Colonic mucosa (tissue), 4 donors: ENCODE measurements around the gene TRIM54. TPM values are rescaled to one million over a fixed set of nuclear protein-coding genes. Genes with fewer than 3 reads are reported as not detected.

Experiments
- DNase-seq: peaks from one replicate; pipeline ENCODE4 v3.0.0-alpha.2; 2020
- H3K27ac ChIP-seq: fragments of 200-600 bp; one replicate; pipeline ENCODE4 v1.8.0; 2021
- H3K27me3 ChIP-seq: fragments of 200-600 bp; one replicate; pipeline ENCODE4 v1.8.0; 2021
- H3K36me3 ChIP-seq: fragments of 200-600 bp; one replicate; pipeline ENCODE4 v1.8.0; 2021
- H3K4me1 ChIP-seq: fragments of 200-600 bp; one replicate; pipeline ENCODE4 v1.8.0; 2021; ENCODE audit warnings: mild to moderate bottlenecking
- H3K4me3 ChIP-seq: fragments of 200-600 bp; one replicate; pipeline ENCODE4 v1.8.0; 2021
- H3K9ac ChIP-seq, 2 donors: one replicate each; pipeline ENCODE4 v1.7.0; 2013; ENCODE audit warnings: control low read depth in 2 of 2, low read depth in 2 of 2, low read length in 2 of 2
- H3K9me3 ChIP-seq: fragments of 200-600 bp; one replicate; pipeline ENCODE4 v1.8.0; 2021
- CTCF ChIP-seq: fragments of 200-600 bp; IDR thresholded peaks from one replicate; pipeline ENCODE4 v1.8.0; 2022; ENCODE audit warnings: antibody characterized with exemption, mild to moderate bottlenecking
- intact Hi-C: fragments of 100-400 bp; cut with DNase I; formaldehyde crosslinking; loops from one replicate; pipeline ENCODE4 v1.14.1; 2022
- total RNA-seq, 2 donors: library from RNA; stranded (reverse); fragmentation: NEBNext Ultra II Directional in 1 of 2; extraction: Animal tissue kit (Norgen Biotek cat#: 25700) in 1 of 2; gene quantifications; one replicate each; pipeline ENCODE4 v1.2.1, GENCODE V29; 2021
- donor health status: healthy.
- donor health status: DM: no; HTN: no; CAD: no.
- donor health status: DM: no; HTN: no; CAD: no.

The TRIM54 gene
- total RNA-seq, 2 donors from 2014 or later, result 0.24 TPM; not detected in 1

DNA sequence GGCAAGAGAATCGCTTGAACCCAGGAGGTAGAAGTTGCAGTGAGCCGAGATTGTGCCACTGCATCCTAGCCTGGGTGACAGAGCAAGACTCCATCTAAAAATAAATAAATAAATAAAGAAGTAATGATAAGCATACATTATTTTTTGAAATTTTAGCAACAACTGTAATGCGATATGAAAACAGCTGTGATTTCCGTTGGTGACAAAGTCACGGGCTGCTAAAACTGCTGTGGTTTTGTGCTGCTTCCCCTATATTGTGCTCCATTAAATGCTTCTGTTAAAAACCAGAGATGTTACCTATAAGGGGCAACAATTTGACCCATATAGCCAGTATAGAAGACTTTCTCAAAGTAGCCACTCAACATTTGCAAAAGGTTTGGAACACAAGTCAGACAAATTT is 8.3 kb downstream of the TRIM54 start:
- Histone ChIP-seq H3K27ac (no peak overlapping the region), H3K4me1 (no peaks in the 10 kb centered on the region), H3K4me3 (no peak overlapping the region), H3K9me3 (no peaks in the 10 kb centered on the region), H3K36me3 (no peaks in the 10 kb centered on the region), H3K27me3 (no peaks in the 10 kb centered on the region), H3K9ac (no peak overlapping the region)
- intact Hi-C loops, result no loop called here
- TF ChIP-seq CTCF, result no peak
- DNase-seq, result no peak

DNA sequence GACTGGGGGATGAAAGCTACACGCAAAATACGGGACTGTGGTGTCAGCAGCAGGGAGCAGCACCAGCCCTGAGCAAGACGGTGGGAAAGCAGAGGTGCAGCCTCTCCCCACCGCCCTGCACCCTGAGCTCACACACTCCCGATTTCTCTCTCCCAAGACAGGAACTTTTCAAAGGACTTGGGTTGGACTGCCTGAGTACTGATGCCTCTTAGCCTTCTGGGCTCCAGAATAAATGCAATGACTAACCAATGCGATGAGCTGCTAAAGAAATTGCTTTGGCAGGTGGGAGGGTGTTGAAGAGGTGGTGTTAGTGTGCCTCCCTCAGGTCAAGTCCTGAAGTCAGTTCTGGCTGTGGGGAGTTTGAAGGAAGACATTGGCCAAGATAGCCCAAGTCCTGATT is 9.6 kb downstream of the TRIM54 start:
- Histone ChIP-seq H3K4me1 (no peaks in the 10 kb centered on the region), H3K9me3 (no peaks in the 10 kb centered on the region), H3K27me3 (no peaks in the 10 kb centered on the region), H3K9ac (no peak overlapping the region), H3K4me3 (no peak overlapping the region), H3K27ac (no peak overlapping the region), H3K36me3 (no peaks in the 10 kb centered on the region)
- no peak for TF ChIP-seq CTCF
- intact Hi-C loops, result no loop called here
- DNase-seq, result no peak

- intact Hi-C loops, result no loop called here
- H3K9ac ChIP-seq, result no peak overlapping the region
- no peaks in the 10 kb centered on the region for H3K9me3 ChIP-seq
- no peaks in the 10 kb centered on the region for H3K36me3 ChIP-seq
- no peaks in the 10 kb centered on the region for H3K27me3 ChIP-seq
- no peak for DNase-seq
- no peak for TF ChIP-seq CTCF
- H3K4me1 ChIP-seq, result no peaks in the 10 kb centered on the region
- no peak overlapping the region for H3K27ac ChIP-seq
- no peak overlapping the region for H3K4me3 ChIP-seq
Measured at GRCh38 chr2:27294928-27295327, 12.7 kb downstream of the TRIM54 start.

DNA sequence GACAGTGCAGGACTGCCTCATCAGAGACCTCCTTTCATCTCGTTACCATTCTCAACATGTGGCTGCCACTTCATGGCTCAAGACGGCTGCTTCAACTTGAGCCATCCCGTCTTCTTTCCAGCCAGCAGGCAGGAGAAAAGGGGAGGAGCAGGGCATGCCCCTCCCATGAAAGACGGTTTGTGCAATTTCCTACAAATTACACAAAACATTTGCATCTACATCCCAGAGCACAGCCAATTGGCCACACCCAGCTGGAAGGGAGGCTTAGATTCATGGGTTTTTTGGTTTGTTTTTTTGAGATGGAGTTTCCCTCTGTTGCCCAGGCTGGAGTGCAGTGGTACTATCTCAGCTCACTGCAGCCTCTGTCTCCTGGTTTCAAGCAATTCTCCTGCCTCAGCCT is 14.3 kb downstream of the TRIM54 start:
- Histone ChIP-seq H3K36me3 (no peaks in the 10 kb centered on the region), H3K27me3 (no peaks in the 10 kb centered on the region), H3K4me3 (no peak overlapping the region), H3K4me1 (no peaks in the 10 kb centered on the region), H3K9me3 (no peaks in the 10 kb centered on the region), H3K27ac (no peak overlapping the region), H3K9ac (no peak overlapping the region)
- DNase-seq, result no peak
- intact Hi-C loops, result no loop called here
- no peak for TF ChIP-seq CTCF

GRCh38 chr2:27297195-27297594 is 15.0 kb downstream of the TRIM54 start:
- intact Hi-C loops, result no loop called here
- no peaks in the 10 kb centered on the region for H3K27me3 ChIP-seq
- no peak overlapping the region for H3K27ac ChIP-seq
- H3K4me1 ChIP-seq, result no peaks in the 10 kb centered on the region
- no peaks in the 10 kb centered on the region for H3K36me3 ChIP-seq
- DNase-seq, result no peak
- TF ChIP-seq CTCF, result no peak
- no peak overlapping the region for H3K9ac ChIP-seq
- H3K9me3 ChIP-seq, result no peaks in the 10 kb centered on the region
- H3K4me3 ChIP-seq, result no peak overlapping the region
